ENCODE data around the gene OR1I1.
"Not testable (repeated sequence)": the region's sequence is repeated elsewhere in the genome, so short reads cannot be mapped to it uniquely, and the experiment has no call there.

Gene OR1I1

GRCh38 chr19:15045506-15045905, 36.5 kb upstream of the OR1I1 start:
- in situ Hi-C loops (cut with HindIII; ENCODE audit: low sequenced_read_pairs) = no loop called here
- TF ChIP-seq CTCF (IDR thresholded peaks at IDR 0.05; ENCODE audit: low read depth, low read length) = no peak
- DNase-seq (ENCODE audit: low read depth, low spot score) = no peak
- H3K4me3 ChIP-seq (ENCODE audit: low read depth, low read length) = no peak overlapping the region

GRCh38 chr19:15047680-15048079, 34.3 kb upstream of the OR1I1 start:
- no peak overlapping the region for H3K4me3 ChIP-seq (ENCODE audit: low read depth, low read length)
- no peak for TF ChIP-seq CTCF (IDR thresholded peaks at IDR 0.05; ENCODE audit: low read depth, low read length)
- DNase-seq (ENCODE audit: low read depth, low spot score) = no peak
- in situ Hi-C loops (cut with HindIII; ENCODE audit: low sequenced_read_pairs) = no loop called here

- in situ Hi-C loops (cut with HindIII; ENCODE audit: low sequenced_read_pairs) = no loop called here
- no peak for DNase-seq (ENCODE audit: low read depth, low spot score)
- no peak overlapping the region for H3K4me3 ChIP-seq (ENCODE audit: low read depth, low read length)
- TF ChIP-seq CTCF (IDR thresholded peaks at IDR 0.05; ENCODE audit: low read depth, low read length) = no peak
These were observed 33.9 kb upstream of the OR1I1 start for GRCh38 chr19:15048128-15048527.

- in situ Hi-C loops (cut with HindIII; ENCODE audit: low sequenced_read_pairs) = no loop called here
- no peak for TF ChIP-seq CTCF (IDR thresholded peaks at IDR 0.05; ENCODE audit: low read depth, low read length)
- H3K4me3 ChIP-seq (ENCODE audit: low read depth, low read length) = no peak within 1 kb of the TSS
- no peak for DNase-seq (ENCODE audit: low read depth, low spot score)
These were observed 33.0 kb upstream of the OR1I1 start, which contains the start of gene CASP14 for GRCh38 chr19:15048885-15049541. CASP14 (plus strand) TSS chr19:15049480; CDS start chr19:15052252, 2,772 bp downstream.

- in situ Hi-C loops (cut with HindIII; ENCODE audit: low sequenced_read_pairs) = no loop called here
- no peak overlapping the region for H3K4me3 ChIP-seq (ENCODE audit: low read depth, low read length)
- no peak for TF ChIP-seq CTCF (IDR thresholded peaks at IDR 0.05; ENCODE audit: low read depth, low read length)
- DNase-seq (ENCODE audit: low read depth, low spot score) = no peak
These were observed 31.4 kb upstream of the OR1I1 start for GRCh38 chr19:15050639-15051038.

GRCh38 chr19:15062036-15062435, 20.0 kb upstream of the OR1I1 start:
- no peak for DNase-seq (ENCODE audit: low read depth, low spot score)
- in situ Hi-C loops (cut with HindIII; ENCODE audit: low sequenced_read_pairs) = no loop called here
- TF ChIP-seq CTCF (IDR thresholded peaks at IDR 0.05; ENCODE audit: low read depth, low read length) = no peak
- no peak overlapping the region for H3K4me3 ChIP-seq (ENCODE audit: low read depth, low read length)

GRCh38 chr19:15070386-15070785, 11.6 kb upstream of the OR1I1 start:
- DNase-seq (ENCODE audit: low read depth, low spot score); H3K4me3 ChIP-seq (ENCODE audit: low read depth, low read length); in situ Hi-C loops (cut with HindIII; ENCODE audit: low sequenced_read_pairs): not testable (repeated sequence)
